Upper lobe of left lung (tissue), 4 donors: ENCODE data around the gene ERP44.

Source experiments
- EP300 ChIP-seq, 4 donors: sonication (generic); formaldehyde crosslinking; IDR thresholded peaks; one replicate each; pipeline ENCODE4 v1.5.1; 2017; ENCODE audit warnings: antibody characterized with exemption in 4 of 4, control low read depth in 2 of 4
- POLR2A ChIP-seq, 4 donors: fragments of 450-650 bp; IDR thresholded peaks; one replicate each; pipeline ENCODE4 v1.5.1; 2016 to 2017; ENCODE audit warnings: antibody characterized with exemption in 4 of 4, mild to moderate bottlenecking in 2 of 4
- TF ChIP-seq, protein P1 (sequence below), 6 experiments: fragments of 450-650 bp in 4 of 6; fragments of 200-600 bp in 2 of 6; sonication (generic) in 2 of 6; IDR thresholded peaks; one replicate each; pipeline ENCODE4 v1.5.1; 2016 to 2019; ENCODE audit warnings: antibody characterized with exemption in 6 of 6

DNA sequence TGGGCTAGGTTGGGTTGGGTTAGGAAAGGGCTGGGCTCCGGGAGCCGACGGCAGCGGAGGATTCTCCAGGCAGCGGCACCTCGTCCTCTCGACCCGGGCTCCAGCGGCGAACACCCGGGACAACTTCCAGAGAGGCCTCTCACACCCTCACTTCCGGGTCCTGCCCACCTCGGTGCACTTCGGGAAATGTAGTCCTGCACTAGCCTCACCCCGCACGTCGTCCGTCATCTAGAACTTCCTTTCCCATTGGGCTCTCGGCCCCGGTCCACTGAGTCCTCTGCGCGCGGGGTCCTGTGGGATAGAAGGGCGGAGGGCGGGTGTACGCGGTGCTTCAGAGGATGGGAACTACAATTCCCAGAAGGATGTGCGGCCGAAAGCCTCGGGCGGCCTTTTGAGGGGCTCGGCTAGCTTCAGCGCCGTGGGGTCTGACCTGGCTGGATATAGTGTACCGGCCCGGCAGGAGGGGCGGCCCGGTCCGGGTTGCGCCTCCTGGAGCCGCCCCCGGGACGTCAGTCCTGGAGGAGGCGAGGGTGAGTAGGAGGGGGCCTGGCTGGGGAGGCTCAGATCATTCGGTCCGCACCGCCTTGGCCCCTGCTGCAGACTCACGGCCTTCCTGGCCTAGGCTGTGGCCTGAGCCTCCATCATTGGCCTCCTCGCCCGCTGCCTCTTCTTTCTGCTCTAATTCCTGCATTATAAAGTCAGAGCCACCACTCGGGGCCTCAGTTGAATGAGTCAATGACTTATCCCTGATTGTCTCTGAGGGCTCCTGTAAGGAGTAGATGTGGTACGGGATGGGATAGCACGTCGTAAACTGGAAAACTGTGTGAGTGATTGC, at the start of gene ERP44, which contains the start of gene INVS:
- TF ChIP-seq, protein P1, sequence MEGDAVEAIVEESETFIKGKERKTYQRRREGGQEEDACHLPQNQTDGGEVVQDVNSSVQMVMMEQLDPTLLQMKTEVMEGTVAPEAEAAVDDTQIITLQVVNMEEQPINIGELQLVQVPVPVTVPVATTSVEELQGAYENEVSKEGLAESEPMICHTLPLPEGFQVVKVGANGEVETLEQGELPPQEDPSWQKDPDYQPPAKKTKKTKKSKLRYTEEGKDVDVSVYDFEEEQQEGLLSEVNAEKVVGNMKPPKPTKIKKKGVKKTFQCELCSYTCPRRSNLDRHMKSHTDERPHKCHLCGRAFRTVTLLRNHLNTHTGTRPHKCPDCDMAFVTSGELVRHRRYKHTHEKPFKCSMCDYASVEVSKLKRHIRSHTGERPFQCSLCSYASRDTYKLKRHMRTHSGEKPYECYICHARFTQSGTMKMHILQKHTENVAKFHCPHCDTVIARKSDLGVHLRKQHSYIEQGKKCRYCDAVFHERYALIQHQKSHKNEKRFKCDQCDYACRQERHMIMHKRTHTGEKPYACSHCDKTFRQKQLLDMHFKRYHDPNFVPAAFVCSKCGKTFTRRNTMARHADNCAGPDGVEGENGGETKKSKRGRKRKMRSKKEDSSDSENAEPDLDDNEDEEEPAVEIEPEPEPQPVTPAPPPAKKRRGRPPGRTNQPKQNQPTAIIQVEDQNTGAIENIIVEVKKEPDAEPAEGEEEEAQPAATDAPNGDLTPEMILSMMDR (IDR thresholded peaks at IDR 0.05): no peak
- TF ChIP-seq POLR2A (IDR thresholded peaks at IDR 0.05) (peak in 3 of 4 donors; percentile 82 to 93 (median 84)), EP300 (IDR thresholded peaks at IDR 0.05) (peak in 1 of 4 donors; percentile 44)
